DMS153 treated with DMSO at 0.1 percent for 48 hours (cell line): ENCODE results near the gene CAPN11.
"Not testable (repeated sequence)": the region's sequence is repeated elsewhere in the genome, so short reads cannot be mapped to it uniquely, and the experiment has no call there.

Source experiments
- DNase-seq: peaks from one replicate; lab custom pipeline; 2025; ENCODE audit not compliant: unreplicated experiment; lab: John Stamatoyannopoulos, UW

The CAPN11 gene

DNA sequence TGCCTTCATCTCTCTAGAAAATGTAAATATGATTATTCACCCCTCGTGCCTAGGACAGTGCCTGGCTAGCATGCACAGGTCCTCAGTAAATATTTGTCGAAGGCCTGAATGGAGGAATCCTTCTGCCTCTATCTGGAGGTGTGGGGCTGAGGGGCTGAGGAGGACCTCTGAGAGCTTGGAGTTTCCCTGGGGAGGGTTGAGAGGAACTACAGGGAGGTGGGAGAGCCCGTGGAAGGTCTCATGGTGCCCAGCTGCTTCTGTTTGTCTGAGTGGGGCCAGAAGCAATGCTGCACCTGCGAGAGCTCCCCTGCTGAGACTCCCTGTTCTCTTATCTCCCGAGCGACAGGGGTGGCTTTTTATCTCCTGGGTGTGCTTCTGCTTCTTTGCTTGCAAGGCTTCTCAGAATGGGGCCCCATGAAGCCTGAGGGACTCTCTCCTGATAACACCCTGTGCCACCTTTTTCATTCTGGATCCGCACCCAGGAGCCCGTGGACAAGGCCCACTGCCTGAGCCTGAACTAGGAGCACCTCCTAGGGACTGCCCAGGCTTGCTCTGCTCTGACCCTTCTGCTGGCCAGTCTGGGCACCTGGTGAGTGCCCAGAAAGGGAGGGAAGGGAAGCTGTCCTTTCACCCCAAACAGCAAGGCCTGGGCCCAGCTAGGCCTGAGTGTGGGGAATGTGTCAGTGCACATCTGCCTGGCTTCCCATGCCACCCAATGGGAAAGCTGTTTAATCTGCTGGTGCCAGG lies 67.1 kb downstream of the CAPN11 start:
- no peak for DNase-seq

DNA sequence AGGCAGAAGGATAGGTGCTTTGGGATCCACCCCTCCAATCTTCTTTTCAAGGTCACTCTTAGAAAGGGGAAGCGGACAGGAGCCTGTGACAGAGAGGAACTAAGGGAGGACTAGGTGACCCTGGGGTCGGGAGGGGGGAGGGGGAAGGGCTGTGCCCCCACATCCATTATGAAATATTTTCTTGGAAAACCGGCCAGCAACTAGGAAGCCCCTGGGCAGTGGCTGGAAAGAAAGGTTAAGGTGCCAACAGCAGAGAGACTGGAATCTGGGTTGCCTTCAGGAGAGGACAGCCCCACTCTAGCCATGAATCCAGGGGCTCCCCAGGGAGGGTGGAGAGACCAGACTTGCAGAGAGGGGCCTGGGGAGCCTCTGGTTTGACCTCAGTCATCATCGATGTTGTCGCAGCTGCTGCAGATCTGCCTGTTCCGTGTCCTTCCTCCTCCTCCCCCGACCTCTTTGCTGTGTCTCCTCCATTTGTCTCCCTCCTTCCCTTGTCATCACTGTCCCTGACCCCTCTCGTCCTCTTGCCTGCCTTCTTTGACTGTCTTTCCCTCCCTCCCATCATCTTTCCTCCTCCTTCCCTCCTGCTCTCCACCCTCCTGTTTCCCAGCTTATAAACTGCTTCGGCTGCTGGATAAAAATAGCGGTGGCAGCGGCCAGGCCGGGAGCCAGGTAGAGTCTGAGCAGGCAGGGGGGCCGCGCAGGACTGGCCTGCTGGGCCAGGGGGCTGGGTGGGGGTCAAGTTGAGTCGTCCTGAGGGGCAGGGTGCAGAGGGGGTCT lies 67.9 kb downstream of the CAPN11 start:
- DNase-seq = no peak

DNA sequence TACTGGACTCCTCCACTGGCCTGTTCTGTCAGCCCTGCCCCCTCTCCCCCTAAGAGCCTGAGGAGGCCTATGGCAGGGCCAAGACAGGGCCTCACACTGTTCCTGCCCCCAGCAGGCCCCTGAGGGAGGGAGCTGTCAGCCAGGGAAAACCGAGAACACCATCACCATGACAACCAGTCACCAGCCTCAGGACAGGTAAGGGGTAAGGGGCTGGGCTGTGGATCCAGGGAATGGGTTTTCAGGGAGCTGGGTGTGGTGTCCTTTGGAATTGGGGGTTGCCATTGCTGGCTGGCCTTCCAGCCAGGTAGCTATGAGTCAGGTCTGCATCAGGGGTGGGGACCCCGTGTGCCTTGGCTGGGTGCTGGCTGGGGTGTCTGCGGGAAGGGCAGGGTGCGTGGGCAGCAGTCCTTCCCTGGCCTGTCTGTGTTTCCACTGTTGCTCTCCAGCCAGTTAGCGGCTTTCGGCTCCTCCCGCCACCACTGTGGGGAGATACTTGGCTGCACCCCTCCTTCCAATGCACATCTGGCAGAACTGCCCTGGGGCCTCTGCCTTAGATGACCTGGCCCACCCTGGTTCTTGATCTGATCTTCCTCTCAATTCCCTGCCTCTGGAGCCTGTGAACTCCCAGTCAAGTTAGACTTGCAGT lies 68.7 kb downstream of the CAPN11 start:
- no peak for DNase-seq

DNA sequence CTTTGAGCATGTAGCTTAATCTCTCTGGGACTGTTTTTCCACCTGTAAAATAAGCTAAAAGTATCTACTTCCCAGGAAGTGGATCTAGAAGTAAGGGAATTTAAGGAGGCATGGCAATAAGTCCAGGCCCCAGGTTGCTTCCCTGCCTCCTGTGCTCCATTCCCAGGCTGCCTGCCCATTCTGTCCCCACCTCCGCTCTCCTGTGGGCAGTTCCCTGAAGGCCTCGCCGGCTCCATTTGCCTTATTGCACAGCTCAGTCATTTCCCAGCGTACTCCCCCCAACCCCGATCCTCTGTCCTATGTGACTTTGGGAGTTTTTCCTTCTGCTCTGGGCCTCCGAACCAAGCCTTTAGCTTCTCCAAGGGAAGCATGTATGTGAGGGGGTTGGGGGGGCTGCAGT lies 69.4 kb downstream of the CAPN11 start:
- DNase-seq = no peak

DNA sequence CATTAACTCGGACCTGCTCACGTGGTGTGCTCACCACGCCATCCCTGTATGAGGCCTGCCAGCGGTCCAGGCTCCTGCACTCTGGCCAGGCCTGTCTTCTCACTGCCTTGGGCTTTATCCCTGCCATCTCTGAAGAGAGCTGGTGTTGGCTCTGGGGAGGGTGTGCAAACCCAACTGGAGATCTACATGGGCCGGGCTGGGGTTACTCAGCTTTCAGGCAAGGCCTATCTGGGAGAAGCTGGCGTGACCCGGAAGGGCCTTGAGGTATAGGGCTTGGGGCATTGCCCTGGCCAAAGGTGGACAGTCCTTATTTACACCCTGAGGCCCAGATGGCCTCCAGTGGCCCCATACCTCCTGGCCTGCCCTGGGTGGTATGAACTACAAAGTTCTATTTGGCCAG lies 69.8 kb downstream of the CAPN11 start:
- DNase-seq = no peak

DNA sequence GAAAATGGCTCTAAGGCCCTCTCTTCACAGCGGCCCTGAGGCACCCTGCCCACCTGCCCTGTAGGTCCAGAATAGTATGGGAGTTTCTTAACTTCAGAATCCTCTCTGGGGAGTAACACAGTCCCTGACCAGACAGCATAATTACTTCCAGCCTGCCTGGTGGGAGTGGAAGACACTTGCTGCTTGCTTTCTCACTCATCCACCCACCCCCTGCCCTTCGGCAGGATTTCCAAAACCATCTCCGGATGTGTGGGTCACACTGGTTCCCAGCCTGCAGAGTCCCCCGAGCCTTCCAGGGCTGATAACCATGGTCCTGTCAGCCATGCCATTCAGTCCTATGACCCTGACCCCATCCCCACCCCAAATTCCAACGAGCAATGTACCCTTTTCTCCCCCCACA lies 70.2 kb downstream of the CAPN11 start:
- no peak for DNase-seq

DNA sequence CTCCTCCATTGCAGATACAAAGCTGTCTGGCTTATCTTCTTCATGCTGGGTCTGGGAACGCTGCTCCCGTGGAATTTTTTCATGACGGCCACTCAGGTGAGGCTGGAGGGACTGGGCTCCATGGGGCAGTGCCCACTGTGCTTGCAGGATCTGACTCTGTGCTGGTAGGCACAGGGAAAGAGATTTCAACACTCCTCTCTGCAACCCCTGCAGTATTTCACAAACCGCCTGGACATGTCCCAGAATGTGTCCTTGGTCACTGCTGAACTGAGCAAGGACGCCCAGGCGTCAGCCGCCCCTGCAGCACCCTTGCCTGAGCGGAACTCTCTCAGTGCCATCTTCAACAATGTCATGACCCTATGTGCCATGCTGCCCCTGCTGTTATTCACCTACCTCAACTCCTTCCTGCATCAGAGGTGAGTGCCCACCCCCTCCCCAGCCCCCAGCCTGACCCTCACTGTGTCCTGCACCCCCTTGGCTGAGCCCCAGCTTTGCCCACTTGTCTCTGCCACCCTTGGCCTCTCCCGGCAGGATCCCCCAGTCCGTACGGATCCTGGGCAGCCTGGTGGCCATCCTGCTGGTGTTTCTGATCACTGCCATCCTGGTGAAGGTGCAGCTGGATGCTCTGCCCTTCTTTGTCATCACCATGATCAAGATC lies 70.9 kb downstream of the CAPN11 start:
- DNase-seq = no peak

DNA sequence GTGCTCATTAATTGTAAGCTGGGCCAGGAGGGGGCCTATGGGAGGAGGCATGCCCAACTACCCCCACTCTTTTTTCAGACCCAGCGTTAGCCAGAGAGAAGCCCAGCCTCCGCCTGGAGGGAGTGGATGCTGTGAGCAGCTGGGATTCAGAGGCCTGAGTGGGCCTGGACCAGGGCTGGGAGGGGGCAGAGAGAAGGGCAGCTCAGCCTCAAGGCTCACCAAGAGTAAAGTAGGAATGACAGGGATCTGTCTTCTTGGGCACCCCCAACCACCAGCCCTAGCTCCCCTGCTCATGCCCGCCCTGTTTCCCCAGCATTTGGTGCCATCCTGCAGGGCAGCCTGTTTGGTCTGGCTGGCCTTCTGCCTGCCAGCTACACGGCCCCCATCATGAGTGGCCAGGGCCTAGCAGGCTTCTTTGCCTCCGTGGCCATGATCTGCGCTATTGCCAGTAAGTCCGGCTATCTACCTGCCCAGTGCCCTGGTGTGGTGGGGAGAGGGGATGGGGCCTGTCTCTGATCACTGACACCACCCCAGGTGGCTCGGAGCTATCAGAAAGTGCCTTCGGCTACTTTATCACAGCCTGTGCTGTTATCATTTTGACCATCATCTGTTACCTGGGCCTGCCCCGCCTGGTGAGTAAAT lies 71.5 kb downstream of the CAPN11 start:
- no peak for DNase-seq

DNA sequence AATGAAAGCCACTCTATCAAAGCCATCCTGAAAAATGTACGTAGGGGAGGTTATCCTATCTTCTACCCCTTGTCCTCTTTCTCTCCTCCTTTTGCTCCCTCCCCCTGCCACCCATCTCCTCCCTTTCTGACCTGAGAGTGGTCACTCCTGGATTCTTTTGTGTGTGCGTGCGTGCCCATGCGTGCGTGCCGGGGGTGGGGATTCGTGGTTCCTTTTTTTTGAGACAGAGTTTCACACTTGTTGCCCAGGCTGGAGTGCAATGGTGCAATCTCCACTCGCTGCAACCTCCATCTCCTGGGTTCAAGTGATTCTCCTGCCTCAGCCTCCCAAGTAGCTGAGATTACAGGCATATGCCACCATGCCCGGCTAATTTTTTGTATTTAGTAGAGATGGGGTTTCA lies 72.8 kb downstream of the CAPN11 start:
- not testable (repeated sequence) for DNase-seq

DNA sequence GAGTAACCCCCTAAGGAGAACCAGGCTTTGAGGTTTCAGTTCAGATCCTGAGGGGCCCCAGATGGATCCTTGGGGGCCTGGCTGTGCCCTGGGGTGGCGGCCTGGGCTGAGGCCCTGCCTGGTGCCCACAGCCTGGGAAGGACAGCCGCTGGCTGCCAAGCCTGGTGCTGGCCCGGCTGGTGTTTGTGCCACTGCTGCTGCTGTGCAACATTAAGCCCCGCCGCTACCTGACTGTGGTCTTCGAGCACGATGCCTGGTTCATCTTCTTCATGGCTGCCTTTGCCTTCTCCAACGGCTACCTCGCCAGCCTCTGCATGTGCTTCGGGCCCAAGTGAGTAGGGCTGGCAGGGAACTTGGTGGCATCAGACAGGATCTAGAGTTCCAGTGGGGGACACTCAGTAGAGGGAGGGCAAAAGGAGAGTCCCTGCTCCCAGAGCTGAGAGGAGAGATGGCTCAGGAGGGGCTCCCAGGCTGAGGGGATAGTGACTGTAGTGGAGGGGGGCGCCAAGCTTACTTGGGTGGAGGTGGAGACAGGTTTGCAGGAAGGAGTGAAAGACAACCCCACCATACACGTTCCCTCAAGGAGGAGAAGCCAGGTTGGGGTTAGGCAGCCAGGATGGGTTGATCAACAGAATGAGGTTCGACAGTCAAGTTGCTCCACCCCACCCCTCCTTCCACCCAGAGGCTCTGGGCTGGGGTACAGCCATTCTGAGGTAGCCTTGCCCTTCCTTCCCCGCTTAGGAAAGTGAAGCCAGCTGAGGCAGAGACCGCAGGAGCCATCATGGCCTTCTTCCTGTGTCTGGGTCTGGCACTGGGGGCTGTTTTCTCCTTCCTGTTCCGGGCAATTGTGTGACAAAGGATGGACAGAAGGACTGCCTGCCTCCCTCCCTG lies 74.3 kb downstream of the CAPN11 start:
- no peak for DNase-seq

DNA sequence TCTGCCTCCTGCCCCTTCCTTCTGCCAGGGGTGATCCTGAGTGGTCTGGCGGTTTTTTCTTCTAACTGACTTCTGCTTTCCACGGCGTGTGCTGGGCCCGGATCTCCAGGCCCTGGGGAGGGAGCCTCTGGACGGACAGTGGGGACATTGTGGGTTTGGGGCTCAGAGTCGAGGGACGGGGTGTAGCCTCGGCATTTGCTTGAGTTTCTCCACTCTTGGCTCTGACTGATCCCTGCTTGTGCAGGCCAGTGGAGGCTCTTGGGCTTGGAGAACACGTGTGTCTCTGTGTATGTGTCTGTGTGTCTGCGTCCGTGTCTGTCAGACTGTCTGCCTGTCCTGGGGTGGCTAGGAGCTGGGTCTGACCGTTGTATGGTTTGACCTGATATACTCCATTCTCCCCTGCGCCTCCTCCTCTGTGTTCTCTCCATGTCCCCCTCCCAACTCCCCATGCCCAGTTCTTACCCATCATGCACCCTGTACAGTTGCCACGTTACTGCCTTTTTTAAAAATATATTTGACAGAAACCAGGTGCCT lies 75.0 kb downstream of the CAPN11 start:
- DNase-seq = no peak
